ENCODE data around the gene ETFBKMT. TPM values are rescaled to one million over a fixed set of nuclear protein-coding genes. Genes with fewer than 3 reads are reported as not detected.
A peak's percentile ranks its signal among the peaks of the same experiment; 100 is the strongest.

ETFBKMT gene
- total RNA-seq, 1 experiment from 2014 or later: 2.0 TPM

DNA sequence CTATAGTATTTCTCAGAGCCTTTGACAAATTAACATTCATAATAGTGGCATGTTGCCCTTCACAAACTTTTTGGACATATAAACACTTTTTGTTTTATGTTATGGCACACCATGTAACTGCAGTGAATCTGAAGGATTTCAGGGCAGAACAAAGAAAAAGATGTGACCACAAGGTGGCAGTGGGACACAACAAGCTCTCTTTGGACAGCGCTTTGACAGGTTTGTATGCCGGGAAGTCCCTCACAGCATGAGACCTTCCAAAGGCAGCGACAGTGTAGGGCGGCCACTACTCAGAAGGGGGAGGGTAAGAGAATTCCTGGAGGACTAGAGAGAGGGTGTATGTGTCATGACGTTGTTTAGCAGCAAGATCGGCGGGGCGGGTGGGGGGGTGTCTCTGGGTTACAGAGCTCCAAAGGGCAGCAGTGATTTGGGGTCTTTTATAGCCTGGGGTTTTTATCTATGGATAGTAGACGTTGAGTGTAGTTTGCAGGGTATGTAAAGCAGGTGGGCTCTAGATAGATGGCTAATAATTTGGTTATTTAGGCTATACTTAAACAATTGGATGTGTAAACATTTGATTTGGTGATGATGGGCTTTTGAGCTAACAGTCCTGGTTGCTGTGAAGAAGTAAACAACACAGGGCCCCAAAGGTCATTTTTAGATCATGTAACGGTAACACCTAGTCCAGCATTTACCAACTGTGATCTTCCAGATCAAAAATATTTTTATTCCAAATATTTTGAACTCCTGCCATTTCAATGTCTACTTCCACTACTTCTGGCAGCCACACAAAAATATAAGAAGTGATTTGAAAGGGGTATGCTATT lies 22.9 kb downstream of the ETFBKMT start (continued):
- TF ChIP-seq, protein P1, sequence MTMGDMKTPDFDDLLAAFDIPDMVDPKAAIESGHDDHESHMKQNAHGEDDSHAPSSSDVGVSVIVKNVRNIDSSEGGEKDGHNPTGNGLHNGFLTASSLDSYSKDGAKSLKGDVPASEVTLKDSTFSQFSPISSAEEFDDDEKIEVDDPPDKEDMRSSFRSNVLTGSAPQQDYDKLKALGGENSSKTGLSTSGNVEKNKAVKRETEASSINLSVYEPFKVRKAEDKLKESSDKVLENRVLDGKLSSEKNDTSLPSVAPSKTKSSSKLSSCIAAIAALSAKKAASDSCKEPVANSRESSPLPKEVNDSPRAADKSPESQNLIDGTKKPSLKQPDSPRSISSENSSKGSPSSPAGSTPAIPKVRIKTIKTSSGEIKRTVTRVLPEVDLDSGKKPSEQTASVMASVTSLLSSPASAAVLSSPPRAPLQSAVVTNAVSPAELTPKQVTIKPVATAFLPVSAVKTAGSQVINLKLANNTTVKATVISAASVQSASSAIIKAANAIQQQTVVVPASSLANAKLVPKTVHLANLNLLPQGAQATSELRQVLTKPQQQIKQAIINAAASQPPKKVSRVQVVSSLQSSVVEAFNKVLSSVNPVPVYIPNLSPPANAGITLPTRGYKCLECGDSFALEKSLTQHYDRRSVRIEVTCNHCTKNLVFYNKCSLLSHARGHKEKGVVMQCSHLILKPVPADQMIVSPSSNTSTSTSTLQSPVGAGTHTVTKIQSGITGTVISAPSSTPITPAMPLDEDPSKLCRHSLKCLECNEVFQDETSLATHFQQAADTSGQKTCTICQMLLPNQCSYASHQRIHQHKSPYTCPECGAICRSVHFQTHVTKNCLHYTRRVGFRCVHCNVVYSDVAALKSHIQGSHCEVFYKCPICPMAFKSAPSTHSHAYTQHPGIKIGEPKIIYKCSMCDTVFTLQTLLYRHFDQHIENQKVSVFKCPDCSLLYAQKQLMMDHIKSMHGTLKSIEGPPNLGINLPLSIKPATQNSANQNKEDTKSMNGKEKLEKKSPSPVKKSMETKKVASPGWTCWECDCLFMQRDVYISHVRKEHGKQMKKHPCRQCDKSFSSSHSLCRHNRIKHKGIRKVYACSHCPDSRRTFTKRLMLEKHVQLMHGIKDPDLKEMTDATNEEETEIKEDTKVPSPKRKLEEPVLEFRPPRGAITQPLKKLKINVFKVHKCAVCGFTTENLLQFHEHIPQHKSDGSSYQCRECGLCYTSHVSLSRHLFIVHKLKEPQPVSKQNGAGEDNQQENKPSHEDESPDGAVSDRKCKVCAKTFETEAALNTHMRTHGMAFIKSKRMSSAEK (CRISPR knock-in tag; IDR thresholded peaks at IDR 0.05; ENCODE audit: borderline replicate concordance): no peak
- TF ChIP-seq, protein P2, sequence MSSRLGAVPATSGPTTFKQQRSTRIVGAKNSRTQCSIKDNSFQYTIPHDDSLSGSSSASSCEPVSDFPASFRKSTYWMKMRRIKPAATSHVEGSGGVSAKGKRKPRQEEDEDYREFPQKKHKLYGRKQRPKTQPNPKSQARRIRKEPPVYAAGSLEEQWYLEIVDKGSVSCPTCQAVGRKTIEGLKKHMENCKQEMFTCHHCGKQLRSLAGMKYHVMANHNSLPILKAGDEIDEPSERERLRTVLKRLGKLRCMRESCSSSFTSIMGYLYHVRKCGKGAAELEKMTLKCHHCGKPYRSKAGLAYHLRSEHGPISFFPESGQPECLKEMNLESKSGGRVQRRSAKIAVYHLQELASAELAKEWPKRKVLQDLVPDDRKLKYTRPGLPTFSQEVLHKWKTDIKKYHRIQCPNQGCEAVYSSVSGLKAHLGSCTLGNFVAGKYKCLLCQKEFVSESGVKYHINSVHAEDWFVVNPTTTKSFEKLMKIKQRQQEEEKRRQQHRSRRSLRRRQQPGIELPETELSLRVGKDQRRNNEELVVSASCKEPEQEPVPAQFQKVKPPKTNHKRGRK (CRISPR knock-in tag; IDR thresholded peaks at IDR 0.05; ENCODE audit: borderline replicate concordance): no peak
- TF ChIP-seq RELA (CRISPR knock-in tag; IDR thresholded peaks at IDR 0.05; ENCODE audit: borderline replicate concordance): no peak
- no peak for TF ChIP-seq CBFB (CRISPR knock-in tag; IDR thresholded peaks at IDR 0.05; ENCODE audit: low read depth)
- TF ChIP-seq RORB (CRISPR knock-in tag; IDR thresholded peaks at IDR 0.05): no peak
- no peak for TF ChIP-seq NFE2L1 (CRISPR knock-in tag; IDR thresholded peaks at IDR 0.05)
- TF ChIP-seq, protein P3, sequence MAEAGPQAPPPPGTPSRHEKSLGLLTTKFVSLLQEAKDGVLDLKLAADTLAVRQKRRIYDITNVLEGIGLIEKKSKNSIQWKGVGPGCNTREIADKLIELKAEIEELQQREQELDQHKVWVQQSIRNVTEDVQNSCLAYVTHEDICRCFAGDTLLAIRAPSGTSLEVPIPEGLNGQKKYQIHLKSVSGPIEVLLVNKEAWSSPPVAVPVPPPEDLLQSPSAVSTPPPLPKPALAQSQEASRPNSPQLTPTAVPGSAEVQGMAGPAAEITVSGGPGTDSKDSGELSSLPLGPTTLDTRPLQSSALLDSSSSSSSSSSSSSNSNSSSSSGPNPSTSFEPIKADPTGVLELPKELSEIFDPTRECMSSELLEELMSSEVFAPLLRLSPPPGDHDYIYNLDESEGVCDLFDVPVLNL (CRISPR knock-in tag; IDR thresholded peaks at IDR 0.05; ENCODE audit: borderline replicate concordance, low read depth): no peak
- TF ChIP-seq TEAD1 (CRISPR knock-in tag; IDR thresholded peaks at IDR 0.05): peak; percentile 64; the same call in 1 of the 2 replicates
- no peak for TF ChIP-seq ZNF263 (CRISPR knock-in tag; IDR thresholded peaks at IDR 0.05; ENCODE audit: low read depth)
- TF ChIP-seq, protein P4, sequence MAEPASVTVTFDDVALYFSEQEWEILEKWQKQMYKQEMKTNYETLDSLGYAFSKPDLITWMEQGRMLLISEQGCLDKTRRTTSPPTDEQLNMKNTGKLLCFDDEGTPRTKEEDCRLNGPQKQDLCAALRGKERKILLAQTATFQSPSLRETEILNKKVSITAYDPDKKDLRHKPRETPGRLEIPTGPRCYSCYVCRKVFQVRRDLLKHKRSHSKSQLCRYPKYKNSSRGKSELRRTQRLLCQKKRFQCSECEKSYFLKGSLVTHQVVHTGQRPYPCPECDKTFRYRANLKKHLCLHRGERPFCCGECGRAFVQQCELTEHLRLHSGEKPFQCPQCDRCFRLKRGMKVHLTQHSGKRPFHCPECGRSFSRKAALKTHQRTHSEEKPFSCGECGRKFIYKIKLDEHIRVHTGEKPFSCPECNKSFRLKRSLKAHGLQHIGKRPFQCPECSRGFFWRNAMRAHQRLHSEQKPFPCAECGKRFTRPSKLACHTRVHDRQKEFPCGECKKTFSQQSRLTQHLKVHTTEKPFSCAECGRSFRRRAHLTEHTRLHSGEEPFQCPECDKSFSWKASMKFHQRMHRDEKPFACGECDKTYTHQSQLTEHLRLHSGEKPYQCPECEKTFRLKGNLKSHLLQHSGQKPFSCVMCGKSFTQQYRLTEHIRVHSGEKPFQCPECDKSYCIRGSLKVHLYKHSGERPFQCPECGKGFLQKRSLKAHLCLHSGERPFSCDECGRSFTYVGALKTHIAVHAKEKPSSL (CRISPR knock-in tag; conservative IDR thresholded peaks at IDR 0.05): peak; percentile 98
- TF ChIP-seq, protein P5, sequence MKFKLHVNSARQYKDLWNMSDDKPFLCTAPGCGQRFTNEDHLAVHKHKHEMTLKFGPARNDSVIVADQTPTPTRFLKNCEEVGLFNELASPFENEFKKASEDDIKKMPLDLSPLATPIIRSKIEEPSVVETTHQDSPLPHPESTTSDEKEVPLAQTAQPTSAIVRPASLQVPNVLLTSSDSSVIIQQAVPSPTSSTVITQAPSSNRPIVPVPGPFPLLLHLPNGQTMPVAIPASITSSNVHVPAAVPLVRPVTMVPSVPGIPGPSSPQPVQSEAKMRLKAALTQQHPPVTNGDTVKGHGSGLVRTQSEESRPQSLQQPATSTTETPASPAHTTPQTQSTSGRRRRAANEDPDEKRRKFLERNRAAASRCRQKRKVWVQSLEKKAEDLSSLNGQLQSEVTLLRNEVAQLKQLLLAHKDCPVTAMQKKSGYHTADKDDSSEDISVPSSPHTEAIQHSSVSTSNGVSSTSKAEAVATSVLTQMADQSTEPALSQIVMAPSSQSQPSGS (CRISPR knock-in tag; IDR thresholded peaks at IDR 0.05; ENCODE audit: borderline replicate concordance, low read depth): no peak
- TF ChIP-seq ZNF138 (CRISPR knock-in tag; conservative IDR thresholded peaks at IDR 0.05): no peak
- no peak for TF ChIP-seq GABPB1 (CRISPR knock-in tag; IDR thresholded peaks at IDR 0.05)
- no peak for TF ChIP-seq NR2C2 (CRISPR knock-in tag; IDR thresholded peaks at IDR 0.05)
- no peak for TF ChIP-seq KAT7 (CRISPR knock-in tag; IDR thresholded peaks at IDR 0.05; ENCODE audit: borderline replicate concordance)
- TF ChIP-seq, protein P6, sequence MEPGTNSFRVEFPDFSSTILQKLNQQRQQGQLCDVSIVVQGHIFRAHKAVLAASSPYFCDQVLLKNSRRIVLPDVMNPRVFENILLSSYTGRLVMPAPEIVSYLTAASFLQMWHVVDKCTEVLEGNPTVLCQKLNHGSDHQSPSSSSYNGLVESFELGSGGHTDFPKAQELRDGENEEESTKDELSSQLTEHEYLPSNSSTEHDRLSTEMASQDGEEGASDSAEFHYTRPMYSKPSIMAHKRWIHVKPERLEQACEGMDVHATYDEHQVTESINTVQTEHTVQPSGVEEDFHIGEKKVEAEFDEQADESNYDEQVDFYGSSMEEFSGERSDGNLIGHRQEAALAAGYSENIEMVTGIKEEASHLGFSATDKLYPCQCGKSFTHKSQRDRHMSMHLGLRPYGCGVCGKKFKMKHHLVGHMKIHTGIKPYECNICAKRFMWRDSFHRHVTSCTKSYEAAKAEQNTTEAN (CRISPR knock-in tag; IDR thresholded peaks at IDR 0.05): no peak
- TF ChIP-seq CREB1 (CRISPR knock-in tag; IDR thresholded peaks at IDR 0.05): no peak
- TF ChIP-seq, protein P7, sequence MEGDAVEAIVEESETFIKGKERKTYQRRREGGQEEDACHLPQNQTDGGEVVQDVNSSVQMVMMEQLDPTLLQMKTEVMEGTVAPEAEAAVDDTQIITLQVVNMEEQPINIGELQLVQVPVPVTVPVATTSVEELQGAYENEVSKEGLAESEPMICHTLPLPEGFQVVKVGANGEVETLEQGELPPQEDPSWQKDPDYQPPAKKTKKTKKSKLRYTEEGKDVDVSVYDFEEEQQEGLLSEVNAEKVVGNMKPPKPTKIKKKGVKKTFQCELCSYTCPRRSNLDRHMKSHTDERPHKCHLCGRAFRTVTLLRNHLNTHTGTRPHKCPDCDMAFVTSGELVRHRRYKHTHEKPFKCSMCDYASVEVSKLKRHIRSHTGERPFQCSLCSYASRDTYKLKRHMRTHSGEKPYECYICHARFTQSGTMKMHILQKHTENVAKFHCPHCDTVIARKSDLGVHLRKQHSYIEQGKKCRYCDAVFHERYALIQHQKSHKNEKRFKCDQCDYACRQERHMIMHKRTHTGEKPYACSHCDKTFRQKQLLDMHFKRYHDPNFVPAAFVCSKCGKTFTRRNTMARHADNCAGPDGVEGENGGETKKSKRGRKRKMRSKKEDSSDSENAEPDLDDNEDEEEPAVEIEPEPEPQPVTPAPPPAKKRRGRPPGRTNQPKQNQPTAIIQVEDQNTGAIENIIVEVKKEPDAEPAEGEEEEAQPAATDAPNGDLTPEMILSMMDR (IDR thresholded peaks at IDR 0.05): peak; percentile 61
- TF ChIP-seq, protein P8, sequence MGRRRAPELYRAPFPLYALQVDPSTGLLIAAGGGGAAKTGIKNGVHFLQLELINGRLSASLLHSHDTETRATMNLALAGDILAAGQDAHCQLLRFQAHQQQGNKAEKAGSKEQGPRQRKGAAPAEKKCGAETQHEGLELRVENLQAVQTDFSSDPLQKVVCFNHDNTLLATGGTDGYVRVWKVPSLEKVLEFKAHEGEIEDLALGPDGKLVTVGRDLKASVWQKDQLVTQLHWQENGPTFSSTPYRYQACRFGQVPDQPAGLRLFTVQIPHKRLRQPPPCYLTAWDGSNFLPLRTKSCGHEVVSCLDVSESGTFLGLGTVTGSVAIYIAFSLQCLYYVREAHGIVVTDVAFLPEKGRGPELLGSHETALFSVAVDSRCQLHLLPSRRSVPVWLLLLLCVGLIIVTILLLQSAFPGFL (CRISPR knock-in tag; IDR thresholded peaks at IDR 0.05; ENCODE audit: borderline replicate concordance): no peak
- TF ChIP-seq MYBL2 (CRISPR knock-in tag; IDR thresholded peaks at IDR 0.05): no peak
- no peak for TF ChIP-seq GRHL2 (CRISPR knock-in tag; IDR thresholded peaks at IDR 0.05; ENCODE audit: insufficient replicate concordance, severe bottlenecking)

Data from WTC11 (cell line).